ENCODE results near the gene ZNF786. TPM values are rescaled to one million over a fixed set of nuclear protein-coding genes. Genes with fewer than 3 reads are reported as not detected.

Gene ZNF786, protein sequence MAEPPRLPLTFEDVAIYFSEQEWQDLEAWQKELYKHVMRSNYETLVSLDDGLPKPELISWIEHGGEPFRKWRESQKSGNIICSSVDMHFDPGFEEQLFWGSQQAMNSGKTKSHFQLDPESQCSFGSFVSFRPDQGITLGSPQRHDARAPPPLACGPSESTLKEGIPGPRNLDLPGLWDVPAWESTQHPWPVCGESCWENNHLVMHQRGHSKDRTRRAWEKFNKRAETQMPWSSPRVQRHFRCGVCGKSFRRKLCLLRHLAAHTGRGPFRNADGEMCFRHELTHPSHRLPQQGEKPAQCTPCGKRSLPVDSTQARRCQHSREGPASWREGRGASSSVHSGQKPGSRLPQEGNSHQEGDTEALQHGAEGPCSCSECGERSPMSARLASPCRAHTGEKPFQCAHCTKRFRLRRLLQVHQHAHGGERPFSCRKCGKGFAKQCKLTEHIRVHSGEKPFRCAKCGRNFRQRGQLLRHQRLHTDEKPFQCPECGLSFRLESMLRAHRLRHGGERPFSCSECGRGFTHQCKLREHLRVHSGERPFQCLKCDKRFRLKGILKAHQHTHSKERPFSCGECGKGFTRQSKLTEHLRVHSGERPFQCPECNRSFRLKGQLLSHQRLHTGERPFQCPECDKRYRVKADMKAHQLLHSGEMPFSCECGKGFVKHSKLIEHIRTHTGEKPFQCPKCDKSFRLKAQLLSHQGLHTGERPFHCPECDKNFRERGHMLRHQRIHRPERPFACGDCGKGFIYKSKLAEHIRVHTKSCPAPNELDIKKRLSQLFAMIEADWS
- 5.3 to 6.8 TPM (median 6.5 TPM) in 5 replicates for total RNA-seq (2022; extraction: Qiagen RNA extraction; ENCODE audit: low read depth)

DNA sequence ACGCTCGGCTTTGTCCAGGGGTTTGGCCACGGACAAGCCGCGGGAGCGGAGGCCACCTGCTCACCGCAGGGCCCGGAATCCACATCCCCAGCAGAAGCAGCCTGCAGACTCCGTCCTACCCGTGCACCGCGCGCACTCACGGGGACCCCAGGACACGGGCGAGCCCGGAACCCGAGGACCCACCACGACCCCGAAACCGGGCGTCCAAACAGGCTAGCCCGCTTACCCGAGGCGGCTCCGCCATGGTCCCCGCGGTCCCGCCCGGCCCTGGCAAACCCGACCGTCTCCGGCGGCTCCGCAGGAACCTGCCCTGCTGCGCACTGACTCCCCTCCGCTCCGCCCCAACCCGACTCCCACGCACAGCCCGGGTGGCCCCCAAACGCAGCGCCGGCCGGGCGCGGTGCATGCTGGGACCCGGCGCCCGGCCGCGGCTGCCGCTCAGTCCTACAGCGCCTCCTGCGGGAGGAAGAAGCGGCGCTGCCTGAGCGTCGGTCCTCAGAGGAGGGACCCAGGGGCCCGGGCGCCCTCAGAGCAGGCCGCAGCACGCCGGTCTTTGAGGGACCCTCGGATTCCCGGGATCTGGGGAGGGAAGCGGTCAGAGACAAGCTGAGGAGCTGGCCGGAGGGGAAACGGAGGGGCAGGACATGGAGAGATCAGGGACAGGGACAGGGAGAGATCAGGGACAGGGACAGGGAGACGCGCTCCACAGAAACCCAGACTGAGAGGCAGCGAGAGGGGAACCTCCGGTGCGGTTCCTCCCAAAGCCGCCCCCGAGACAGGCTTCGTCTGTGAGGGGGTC, at the start of gene ZNF786:
Gene ZNF786 (minus strand): TSS at position 322 of the 799 bp plus-strand sequence. CDS start 78 bp downstream, at position 244.

DNA sequence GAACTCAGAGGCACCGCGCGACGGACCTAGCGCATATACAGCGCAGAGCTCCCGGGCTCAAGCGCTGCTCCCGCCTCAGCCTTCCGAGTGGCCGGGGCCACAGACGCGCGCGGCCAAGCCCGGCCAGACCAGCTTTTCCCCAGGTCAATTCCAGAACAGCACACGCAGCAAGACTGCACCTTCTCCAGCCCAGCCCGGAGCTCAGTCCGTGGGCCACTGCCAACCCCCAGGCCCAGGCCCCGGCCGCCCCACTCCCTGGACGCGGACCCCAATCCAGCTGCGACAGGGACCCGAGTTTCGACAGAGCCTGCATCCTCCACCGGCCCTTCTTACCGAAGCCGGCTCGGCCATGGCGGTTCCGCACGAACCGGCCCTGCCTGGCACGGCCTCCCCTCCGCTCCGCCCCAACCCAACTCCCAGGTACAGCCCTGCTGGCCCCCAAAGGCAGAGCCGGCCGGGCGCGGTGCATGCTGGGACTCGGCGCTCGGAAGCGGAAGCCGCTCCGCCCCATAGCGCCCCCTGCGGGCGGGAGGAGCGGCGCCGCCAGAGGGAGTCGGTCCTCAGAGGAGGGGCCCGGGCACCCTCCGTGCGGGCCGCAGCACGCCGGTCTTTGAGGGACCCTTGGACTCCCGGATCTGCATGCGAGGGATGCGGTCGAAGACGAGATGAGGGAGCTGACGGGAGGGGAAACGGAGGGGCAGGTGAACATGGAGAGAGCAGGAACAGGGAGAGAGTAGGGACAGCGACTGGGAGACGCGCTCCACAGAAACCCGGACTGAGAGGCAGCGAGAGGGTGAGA, 35.5 kb upstream of the ZNF786 start, which contains the start of gene ZNF425:
Gene ZNF425 (minus strand): TSS at position 462 of the 799 bp plus-strand sequence. CDS start 111 bp downstream, at position 351.

DNA sequence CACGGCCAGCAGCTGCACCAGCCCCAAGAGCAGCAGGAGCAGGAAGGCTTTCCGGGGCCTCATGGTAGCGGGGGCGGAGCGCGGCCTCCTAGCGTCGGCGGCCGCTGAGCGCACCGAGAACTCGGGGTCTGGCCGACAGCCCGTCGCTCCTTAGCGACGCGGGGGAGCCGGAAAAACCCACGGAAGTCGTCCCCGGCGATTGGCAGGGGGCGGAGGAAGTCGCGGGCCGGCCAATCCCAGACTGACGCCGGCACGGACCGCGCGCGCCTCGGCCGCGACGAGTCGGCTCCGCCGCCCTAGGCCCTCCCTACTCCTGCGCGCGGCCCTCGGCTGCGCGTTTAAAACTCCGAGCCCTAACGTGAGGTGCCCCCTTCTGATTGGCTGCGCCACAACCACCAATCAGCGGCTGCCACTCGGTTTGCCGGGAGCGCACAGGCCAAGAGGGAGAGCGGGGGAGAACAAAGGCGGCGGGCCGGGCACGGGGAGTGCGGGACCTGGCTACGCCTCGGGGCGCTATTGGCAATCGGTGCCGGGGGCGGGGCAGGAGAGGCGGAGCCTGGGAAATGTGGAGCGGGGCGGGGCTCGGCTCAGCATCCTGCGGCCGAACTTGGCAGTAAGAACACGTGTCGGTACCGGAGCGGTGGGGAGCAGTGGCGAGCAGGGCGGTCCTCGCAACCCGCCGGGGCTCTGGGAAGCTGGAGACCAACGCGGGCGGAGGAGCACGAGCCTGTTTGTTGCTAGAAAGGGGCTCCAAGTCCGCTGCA, 62.0 kb downstream of the ZNF786 start, which contains the start of gene PDIA4:
Gene PDIA4 (minus strand): TSS at position 160 of the 764 bp plus-strand sequence. CDS start 97 bp downstream, at position 63.

Other genes starting within 250 kb of the ZNF786 start
- gene EZH2, start 206.4 kb downstream of the ZNF786 start, total RNA-seq (2022; extraction: Qiagen RNA extraction; ENCODE audit: low read depth) = 20.3 to 25.2 TPM (median 23.7 TPM) in 5 replicates
- 174 to 189 TPM (median 181 TPM) in 5 replicates for gene PDIA4, start 62.2 kb downstream of the ZNF786 start, total RNA-seq (2022; extraction: Qiagen RNA extraction; ENCODE audit: low read depth)
- gene ZNF425, start 35.6 kb upstream of the ZNF786 start, total RNA-seq (2022; extraction: Qiagen RNA extraction; ENCODE audit: low read depth) = 1.1 to 2.4 TPM (median 1.4 TPM) in 5 replicates
- 7.4 to 10.1 TPM (median 8.9 TPM) in 5 replicates for gene ZNF398, start 56.7 kb upstream of the ZNF786 start, total RNA-seq (2022; extraction: Qiagen RNA extraction; ENCODE audit: low read depth)
- gene ZNF282, start 104.8 kb upstream of the ZNF786 start, total RNA-seq (2022; extraction: Qiagen RNA extraction; ENCODE audit: low read depth) = 20.9 to 26.4 TPM (median 25.3 TPM) in 5 replicates
- 11.8 to 12.8 TPM (median 12.4 TPM) in 5 replicates for gene ZNF212, start 148.9 kb upstream of the ZNF786 start, total RNA-seq (2022; extraction: Qiagen RNA extraction; ENCODE audit: low read depth)
- 5.1 to 6.8 TPM (median 5.8 TPM) in 5 replicates for gene ZNF783, start 171.5 kb upstream of the ZNF786 start, total RNA-seq (2022; extraction: Qiagen RNA extraction; ENCODE audit: low read depth)